ENCODE data around the gene HK1.

- TF ChIP-seq, protein P1, sequence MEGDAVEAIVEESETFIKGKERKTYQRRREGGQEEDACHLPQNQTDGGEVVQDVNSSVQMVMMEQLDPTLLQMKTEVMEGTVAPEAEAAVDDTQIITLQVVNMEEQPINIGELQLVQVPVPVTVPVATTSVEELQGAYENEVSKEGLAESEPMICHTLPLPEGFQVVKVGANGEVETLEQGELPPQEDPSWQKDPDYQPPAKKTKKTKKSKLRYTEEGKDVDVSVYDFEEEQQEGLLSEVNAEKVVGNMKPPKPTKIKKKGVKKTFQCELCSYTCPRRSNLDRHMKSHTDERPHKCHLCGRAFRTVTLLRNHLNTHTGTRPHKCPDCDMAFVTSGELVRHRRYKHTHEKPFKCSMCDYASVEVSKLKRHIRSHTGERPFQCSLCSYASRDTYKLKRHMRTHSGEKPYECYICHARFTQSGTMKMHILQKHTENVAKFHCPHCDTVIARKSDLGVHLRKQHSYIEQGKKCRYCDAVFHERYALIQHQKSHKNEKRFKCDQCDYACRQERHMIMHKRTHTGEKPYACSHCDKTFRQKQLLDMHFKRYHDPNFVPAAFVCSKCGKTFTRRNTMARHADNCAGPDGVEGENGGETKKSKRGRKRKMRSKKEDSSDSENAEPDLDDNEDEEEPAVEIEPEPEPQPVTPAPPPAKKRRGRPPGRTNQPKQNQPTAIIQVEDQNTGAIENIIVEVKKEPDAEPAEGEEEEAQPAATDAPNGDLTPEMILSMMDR (IDR thresholded peaks at IDR 0.05; ENCODE audit: borderline replicate concordance, extremely low read depth, low read length, poor library complexity, severe bottlenecking) = no peak
- no peak for TF ChIP-seq EZH2 (IDR thresholded peaks at IDR 0.05; ENCODE audit: borderline replicate concordance, low read depth, low read length, severe bottlenecking)
Measured at GRCh38 chr10:69246036-69246435, 32.3 kb upstream of the HK1 start.
